WTC11 (cell line): ENCODE data around the gene CACNA1D. TPM values are rescaled to one million over a fixed set of nuclear protein-coding genes. Genes with fewer than 3 reads are reported as not detected.

Experiments used
- ATAC-seq: fragments of 200-7000 bp; cut with Tn5 transposase; 2 replicates; pipeline ENCODE4 v1.10.0; 2021; ENCODE audit warnings: mild to moderate bottlenecking, moderate library complexity
- CTCF ChIA-PET: fragments of 300-600 bp; sonication (Branson Sonifier 250); formaldehyde crosslinking; loops from one replicate; lab custom pipeline; 2021; ENCODE audit warnings: antibody characterized with exemption; lab: Charles Lee
- POLR2A ChIA-PET: fragments of 350-600 bp; sonication (Branson Sonifier 250); formaldehyde crosslinking; loops from one replicate; lab custom pipeline; 2021; ENCODE audit warnings: antibody characterized with exemption; lab: Charles Lee
- DNase-seq: peaks from one replicate; pipeline ENCODE4 v3.0.0; 2021; ENCODE audit warnings: low spot score
- H3K27ac Mint-ChIP-seq: 2 replicates; pipeline ENCODE4 v1.8.0; 2021; ENCODE audit warnings: mixed read lengths
- H3K27me3 Mint-ChIP-seq: 2 replicates; pipeline ENCODE4 v1.8.0; 2021; ENCODE audit warnings: low read depth, mild to moderate bottlenecking, moderate library complexity, mixed read lengths
- H3K36me3 Mint-ChIP-seq: 2 replicates; pipeline ENCODE4 v1.8.0; 2021; ENCODE audit warnings: mixed read lengths
- H3K4me1 Mint-ChIP-seq: 2 replicates; pipeline ENCODE4 v1.8.0; 2022; ENCODE audit warnings: mixed read lengths
- H3K4me3 Mint-ChIP-seq: 2 replicates; pipeline ENCODE4 v1.8.0; 2021; ENCODE audit warnings: mild to moderate bottlenecking, moderate library complexity, mixed read lengths
- H3K9me3 Mint-ChIP-seq: 2 replicates; pipeline ENCODE4 v1.8.0; 2021; ENCODE audit warnings: mixed read lengths
- CBFB ChIP-seq: sonication (generic); formaldehyde crosslinking; IDR thresholded peaks from 2 replicates; pipeline ENCODE4 v1.8.1; 2022; ENCODE audit warnings: mild to moderate bottlenecking, low read depth, missing genetic modification reagents
- ELF4 ChIP-seq: sonication (generic); formaldehyde crosslinking; IDR thresholded peaks from 2 replicates; pipeline ENCODE4 v1.8.1; 2022; ENCODE audit warnings: low read depth, mild to moderate bottlenecking, moderate library complexity, missing genetic modification reagents
- ESRRA ChIP-seq: sonication (generic); formaldehyde crosslinking; IDR thresholded peaks from 2 replicates; pipeline ENCODE4 v1.8.1; 2022; ENCODE audit warnings: mild to moderate bottlenecking, missing genetic modification reagents, borderline replicate concordance
- ETV6 ChIP-seq: sonication (generic); formaldehyde crosslinking; IDR thresholded peaks from 2 replicates; pipeline ENCODE4 v1.8.1; 2022; ENCODE audit warnings: mild to moderate bottlenecking, missing genetic modification reagents
- MYBL2 ChIP-seq: sonication (generic); formaldehyde crosslinking; IDR thresholded peaks from 2 replicates; pipeline ENCODE4 v1.8.1; 2023; ENCODE audit warnings: mild to moderate bottlenecking, moderate library complexity, missing genetic modification reagents
- NR3C1 ChIP-seq: sonication (generic); formaldehyde crosslinking; conservative IDR thresholded peaks from 2 replicates; pipeline ENCODE4 v1.8.1; 2023; ENCODE audit warnings: low read depth, mild to moderate bottlenecking, missing genetic modification reagents
- SP1 ChIP-seq: sonication (generic); formaldehyde crosslinking; conservative IDR thresholded peaks from 2 replicates; pipeline ENCODE4 v1.8.1; 2022; ENCODE audit warnings: missing genetic modification reagents
- TEAD4 ChIP-seq: sonication (generic); formaldehyde crosslinking; IDR thresholded peaks from 2 replicates; pipeline ENCODE4 v1.8.0; 2022; ENCODE audit warnings: mild to moderate bottlenecking, missing genetic modification reagents
- ZBTB21 ChIP-seq: sonication (generic); formaldehyde crosslinking; IDR thresholded peaks from 2 replicates; pipeline ENCODE4 v1.8.1; 2023; ENCODE audit warnings: mild to moderate bottlenecking, missing genetic modification reagents, borderline replicate concordance
- ZNF219 ChIP-seq: sonication (generic); formaldehyde crosslinking; IDR thresholded peaks from 2 replicates; pipeline ENCODE4 v1.8.0; 2023; ENCODE audit warnings: missing genetic modification reagents, mild to moderate bottlenecking, borderline replicate concordance
- ZNF232 ChIP-seq: sonication (generic); formaldehyde crosslinking; IDR thresholded peaks from 2 replicates; pipeline ENCODE4 v1.8.0; 2022; ENCODE audit warnings: mild to moderate bottlenecking, missing genetic modification reagents
- total RNA-seq: library from RNA; stranded (reverse); gene quantifications from 3 replicates; pipeline ENCODE4 v1.2.3, GENCODE V29; 2021
- TF ChIP-seq, protein P1 (sequence below): fragments of 250-450 bp; sonication (Bioruptor Pico); IDR thresholded peaks from 2 replicates; pipeline ENCODE4 v1.9.0; 2021; ENCODE audit warnings: moderate library complexity, mild to moderate bottlenecking, inconsistent platforms, borderline replicate concordance
- TF ChIP-seq, protein P2 (sequence below): sonication (generic); formaldehyde crosslinking; IDR thresholded peaks from 2 replicates; pipeline ENCODE4 v1.8.1; 2022; ENCODE audit warnings: missing genetic modification reagents, borderline replicate concordance
- TF ChIP-seq, protein P3 (sequence below): sonication (generic); formaldehyde crosslinking; conservative IDR thresholded peaks from 2 replicates; pipeline ENCODE4 v1.8.1; 2023; ENCODE audit warnings: mild to moderate bottlenecking, low read depth, missing genetic modification reagents, moderate library complexity
- TF ChIP-seq, protein P4 (sequence below): sonication (generic); formaldehyde crosslinking; IDR thresholded peaks from 2 replicates; pipeline ENCODE4 v1.8.1; 2023; ENCODE audit warnings: mild to moderate bottlenecking, missing genetic modification reagents, borderline replicate concordance
- TF ChIP-seq, protein P5 (sequence below): sonication (generic); formaldehyde crosslinking; IDR thresholded peaks from 2 replicates; pipeline ENCODE4 v1.8.1; 2022; ENCODE audit warnings: mild to moderate bottlenecking, moderate library complexity, missing genetic modification reagents
- TF ChIP-seq, protein P6 (sequence below): sonication (generic); formaldehyde crosslinking; IDR thresholded peaks from 2 replicates; pipeline ENCODE4 v1.8.0; 2023; ENCODE audit warnings: missing genetic modification reagents

The CACNA1D gene
- total RNA-seq, 1 experiment from 2014 or later = 2.3 TPM

DNA sequence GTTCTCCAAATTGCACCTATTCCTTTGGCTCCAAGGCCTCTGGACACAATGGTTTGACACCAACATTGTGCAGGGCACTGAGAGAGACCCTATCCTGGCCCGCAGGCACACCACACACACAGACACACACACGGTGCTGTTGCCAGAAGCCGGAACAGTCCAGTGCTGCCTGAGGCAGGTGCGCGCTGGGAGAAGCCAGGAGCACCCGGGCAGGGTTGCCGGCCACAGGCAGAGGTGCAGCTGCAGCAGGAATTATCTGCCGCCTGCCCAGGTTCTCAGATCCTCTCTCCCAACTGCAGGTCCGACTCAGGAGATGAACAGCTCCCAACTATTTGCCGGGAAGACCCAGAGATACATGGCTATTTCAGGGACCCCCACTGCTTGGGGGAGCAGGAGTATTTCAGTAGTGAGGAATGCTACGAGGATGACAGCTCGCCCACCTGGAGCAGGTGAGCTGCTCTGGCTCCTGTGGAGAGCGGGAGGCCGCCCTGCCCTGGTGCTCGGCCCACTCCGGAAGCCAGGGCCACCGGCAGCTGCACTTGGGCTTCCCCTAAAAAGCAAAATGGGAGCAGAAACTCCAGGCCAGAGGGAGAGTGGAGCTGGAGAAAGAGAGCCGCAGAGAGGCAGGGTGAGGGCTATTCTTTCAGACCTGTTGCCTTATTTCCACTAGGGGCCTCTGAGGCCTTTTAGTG lies 308.9 kb downstream of the CACNA1D start:
- no peak overlapping the region for H3K4me3 Mint-ChIP-seq
- TF ChIP-seq MYBL2 (no peak), ZNF219 (CRISPR knock-in tag) (no peak), ETV6 (CRISPR knock-in tag) (no peak), SP1 (CRISPR knock-in tag) (no peak), ZNF232 (no peak), TEAD4 (CRISPR knock-in tag) (no peak), ELF4 (CRISPR knock-in tag) (no peak)
- TF ChIP-seq, protein P1, sequence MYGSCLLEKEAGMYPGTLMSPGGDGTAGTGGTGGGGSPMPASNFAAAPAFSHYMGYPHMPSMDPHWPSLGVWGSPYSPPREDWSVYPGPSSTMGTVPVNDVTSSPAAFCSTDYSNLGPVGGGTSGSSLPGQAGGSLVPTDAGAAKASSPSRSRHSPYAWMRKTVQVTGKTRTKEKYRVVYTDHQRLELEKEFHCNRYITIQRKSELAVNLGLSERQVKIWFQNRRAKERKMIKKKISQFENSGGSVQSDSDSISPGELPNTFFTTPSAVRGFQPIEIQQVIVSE (CRISPR knock-in tag) = no peak
- TF ChIP-seq, protein P2, sequence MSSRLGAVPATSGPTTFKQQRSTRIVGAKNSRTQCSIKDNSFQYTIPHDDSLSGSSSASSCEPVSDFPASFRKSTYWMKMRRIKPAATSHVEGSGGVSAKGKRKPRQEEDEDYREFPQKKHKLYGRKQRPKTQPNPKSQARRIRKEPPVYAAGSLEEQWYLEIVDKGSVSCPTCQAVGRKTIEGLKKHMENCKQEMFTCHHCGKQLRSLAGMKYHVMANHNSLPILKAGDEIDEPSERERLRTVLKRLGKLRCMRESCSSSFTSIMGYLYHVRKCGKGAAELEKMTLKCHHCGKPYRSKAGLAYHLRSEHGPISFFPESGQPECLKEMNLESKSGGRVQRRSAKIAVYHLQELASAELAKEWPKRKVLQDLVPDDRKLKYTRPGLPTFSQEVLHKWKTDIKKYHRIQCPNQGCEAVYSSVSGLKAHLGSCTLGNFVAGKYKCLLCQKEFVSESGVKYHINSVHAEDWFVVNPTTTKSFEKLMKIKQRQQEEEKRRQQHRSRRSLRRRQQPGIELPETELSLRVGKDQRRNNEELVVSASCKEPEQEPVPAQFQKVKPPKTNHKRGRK (CRISPR knock-in tag) = no peak
- TF ChIP-seq, protein P3, sequence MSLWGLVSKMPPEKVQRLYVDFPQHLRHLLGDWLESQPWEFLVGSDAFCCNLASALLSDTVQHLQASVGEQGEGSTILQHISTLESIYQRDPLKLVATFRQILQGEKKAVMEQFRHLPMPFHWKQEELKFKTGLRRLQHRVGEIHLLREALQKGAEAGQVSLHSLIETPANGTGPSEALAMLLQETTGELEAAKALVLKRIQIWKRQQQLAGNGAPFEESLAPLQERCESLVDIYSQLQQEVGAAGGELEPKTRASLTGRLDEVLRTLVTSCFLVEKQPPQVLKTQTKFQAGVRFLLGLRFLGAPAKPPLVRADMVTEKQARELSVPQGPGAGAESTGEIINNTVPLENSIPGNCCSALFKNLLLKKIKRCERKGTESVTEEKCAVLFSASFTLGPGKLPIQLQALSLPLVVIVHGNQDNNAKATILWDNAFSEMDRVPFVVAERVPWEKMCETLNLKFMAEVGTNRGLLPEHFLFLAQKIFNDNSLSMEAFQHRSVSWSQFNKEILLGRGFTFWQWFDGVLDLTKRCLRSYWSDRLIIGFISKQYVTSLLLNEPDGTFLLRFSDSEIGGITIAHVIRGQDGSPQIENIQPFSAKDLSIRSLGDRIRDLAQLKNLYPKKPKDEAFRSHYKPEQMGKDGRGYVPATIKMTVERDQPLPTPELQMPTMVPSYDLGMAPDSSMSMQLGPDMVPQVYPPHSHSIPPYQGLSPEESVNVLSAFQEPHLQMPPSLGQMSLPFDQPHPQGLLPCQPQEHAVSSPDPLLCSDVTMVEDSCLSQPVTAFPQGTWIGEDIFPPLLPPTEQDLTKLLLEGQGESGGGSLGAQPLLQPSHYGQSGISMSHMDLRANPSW (CRISPR knock-in tag) = no peak
- TF ChIP-seq, protein P4, sequence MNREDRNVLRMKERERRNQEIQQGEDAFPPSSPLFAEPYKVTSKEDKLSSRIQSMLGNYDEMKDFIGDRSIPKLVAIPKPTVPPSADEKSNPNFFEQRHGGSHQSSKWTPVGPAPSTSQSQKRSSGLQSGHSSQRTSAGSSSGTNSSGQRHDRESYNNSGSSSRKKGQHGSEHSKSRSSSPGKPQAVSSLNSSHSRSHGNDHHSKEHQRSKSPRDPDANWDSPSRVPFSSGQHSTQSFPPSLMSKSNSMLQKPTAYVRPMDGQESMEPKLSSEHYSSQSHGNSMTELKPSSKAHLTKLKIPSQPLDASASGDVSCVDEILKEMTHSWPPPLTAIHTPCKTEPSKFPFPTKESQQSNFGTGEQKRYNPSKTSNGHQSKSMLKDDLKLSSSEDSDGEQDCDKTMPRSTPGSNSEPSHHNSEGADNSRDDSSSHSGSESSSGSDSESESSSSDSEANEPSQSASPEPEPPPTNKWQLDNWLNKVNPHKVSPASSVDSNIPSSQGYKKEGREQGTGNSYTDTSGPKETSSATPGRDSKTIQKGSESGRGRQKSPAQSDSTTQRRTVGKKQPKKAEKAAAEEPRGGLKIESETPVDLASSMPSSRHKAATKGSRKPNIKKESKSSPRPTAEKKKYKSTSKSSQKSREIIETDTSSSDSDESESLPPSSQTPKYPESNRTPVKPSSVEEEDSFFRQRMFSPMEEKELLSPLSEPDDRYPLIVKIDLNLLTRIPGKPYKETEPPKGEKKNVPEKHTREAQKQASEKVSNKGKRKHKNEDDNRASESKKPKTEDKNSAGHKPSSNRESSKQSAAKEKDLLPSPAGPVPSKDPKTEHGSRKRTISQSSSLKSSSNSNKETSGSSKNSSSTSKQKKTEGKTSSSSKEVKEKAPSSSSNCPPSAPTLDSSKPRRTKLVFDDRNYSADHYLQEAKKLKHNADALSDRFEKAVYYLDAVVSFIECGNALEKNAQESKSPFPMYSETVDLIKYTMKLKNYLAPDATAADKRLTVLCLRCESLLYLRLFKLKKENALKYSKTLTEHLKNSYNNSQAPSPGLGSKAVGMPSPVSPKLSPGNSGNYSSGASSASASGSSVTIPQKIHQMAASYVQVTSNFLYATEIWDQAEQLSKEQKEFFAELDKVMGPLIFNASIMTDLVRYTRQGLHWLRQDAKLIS = no peak
- TF ChIP-seq, protein P5, sequence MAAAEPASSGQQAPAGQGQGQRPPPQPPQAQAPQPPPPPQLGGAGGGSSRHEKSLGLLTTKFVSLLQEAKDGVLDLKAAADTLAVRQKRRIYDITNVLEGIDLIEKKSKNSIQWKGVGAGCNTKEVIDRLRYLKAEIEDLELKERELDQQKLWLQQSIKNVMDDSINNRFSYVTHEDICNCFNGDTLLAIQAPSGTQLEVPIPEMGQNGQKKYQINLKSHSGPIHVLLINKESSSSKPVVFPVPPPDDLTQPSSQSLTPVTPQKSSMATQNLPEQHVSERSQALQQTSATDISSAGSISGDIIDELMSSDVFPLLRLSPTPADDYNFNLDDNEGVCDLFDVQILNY = no peak
- H3K27me3 Mint-ChIP-seq = no peaks in the 10 kb centered on the region
- H3K36me3 Mint-ChIP-seq = no peaks in the 10 kb centered on the region
- ATAC-seq = no peak; the same call in 1 of the 2 replicates
- peaks cover 15% of the 10 kb centered on the region for H3K4me1 Mint-ChIP-seq
- no peak for DNase-seq
- CTCF ChIA-PET = interaction anchor here (1.0 to 2.2 kb wide), 3 partner anchors 11 to 93 kb away, joined by 4 to 8 read pairs (median 4); no protein-coding TSS in a partner anchor
- H3K27ac Mint-ChIP-seq = no peak overlapping the region
- POLR2A ChIA-PET = no interaction called here
- H3K9me3 Mint-ChIP-seq = no peaks in the 10 kb centered on the region

DNA sequence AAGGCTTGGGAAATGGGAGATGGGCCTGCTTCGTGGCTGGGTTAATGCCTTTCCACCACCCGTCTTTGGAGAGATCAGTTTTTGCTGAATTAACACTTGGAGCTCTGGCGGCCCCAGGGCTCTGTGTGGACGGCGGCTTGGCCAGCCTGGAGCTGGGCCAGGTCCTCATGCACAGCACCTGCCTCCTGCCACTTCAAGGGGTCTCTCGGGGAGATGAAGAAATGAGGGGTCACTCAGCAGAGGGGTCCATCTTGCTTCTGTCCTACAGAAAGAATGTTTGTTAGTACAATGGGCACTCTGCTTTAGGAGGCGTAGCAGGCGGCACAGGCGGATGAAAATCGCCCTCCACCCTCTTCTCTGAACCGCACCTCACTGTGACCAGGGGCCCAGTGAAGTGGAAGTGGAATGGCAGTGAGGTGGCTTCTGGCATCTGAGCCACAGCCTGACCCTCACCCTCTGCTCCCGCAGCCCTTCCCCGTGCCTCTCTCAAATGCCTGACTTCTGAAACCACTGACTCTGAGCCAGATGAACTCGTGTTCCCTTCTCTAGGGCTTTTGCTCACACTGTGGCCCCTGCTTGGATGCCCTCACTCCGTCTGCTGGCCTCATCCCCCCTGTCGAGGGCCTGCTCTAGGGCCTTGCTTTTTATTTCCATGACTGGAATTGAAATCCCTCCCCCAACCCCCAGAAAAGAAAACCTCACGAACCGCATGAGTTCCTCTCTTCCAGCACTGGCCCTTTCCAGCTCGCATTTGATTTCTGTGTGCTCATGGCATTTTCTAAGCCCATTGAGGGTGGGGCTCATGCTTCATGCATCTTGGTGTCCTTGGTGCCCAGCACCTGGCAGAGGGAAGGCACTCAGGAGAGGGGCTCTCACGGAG lies 309.6 kb downstream of the CACNA1D start:
- DNase-seq (no peak), ATAC-seq (0 out of 2 replicates have a peak, but pooled peaks have one; percentile 18)
- no peaks in the 10 kb centered on the region for H3K27me3 Mint-ChIP-seq
- ChIA-PET CTCF (interaction anchor here (1.0 to 2.2 kb wide), 5 partner anchors 9 to 94 kb away, joined by 3 to 8 read pairs (median 4); no protein-coding TSS in a partner anchor), POLR2A (no interaction called here)
- H3K9me3 Mint-ChIP-seq = no peaks in the 10 kb centered on the region
- H3K36me3 Mint-ChIP-seq = no peaks in the 10 kb centered on the region
- H3K4me3 Mint-ChIP-seq = no peak overlapping the region
- H3K4me1 Mint-ChIP-seq = peaks cover 15% of the 10 kb centered on the region
- peak overlapping the region; percentile 36; the same call in 1 of the 2 replicates for H3K27ac Mint-ChIP-seq
- TF ChIP-seq, protein P6, sequence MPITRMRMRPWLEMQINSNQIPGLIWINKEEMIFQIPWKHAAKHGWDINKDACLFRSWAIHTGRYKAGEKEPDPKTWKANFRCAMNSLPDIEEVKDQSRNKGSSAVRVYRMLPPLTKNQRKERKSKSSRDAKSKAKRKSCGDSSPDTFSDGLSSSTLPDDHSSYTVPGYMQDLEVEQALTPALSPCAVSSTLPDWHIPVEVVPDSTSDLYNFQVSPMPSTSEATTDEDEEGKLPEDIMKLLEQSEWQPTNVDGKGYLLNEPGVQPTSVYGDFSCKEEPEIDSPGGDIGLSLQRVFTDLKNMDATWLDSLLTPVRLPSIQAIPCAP = no peak
- no peak for TF ChIP-seq CBFB
- no peak for TF ChIP-seq ZBTB21 (CRISPR knock-in tag)
- no peak for TF ChIP-seq NR3C1
- TF ChIP-seq, protein P4 = no peak
- no peak for TF ChIP-seq TEAD4 (CRISPR knock-in tag)
- no peak for TF ChIP-seq ESRRA (CRISPR knock-in tag)
